Measurements from ENCODE around the gene EFCAB6.

DNA sequence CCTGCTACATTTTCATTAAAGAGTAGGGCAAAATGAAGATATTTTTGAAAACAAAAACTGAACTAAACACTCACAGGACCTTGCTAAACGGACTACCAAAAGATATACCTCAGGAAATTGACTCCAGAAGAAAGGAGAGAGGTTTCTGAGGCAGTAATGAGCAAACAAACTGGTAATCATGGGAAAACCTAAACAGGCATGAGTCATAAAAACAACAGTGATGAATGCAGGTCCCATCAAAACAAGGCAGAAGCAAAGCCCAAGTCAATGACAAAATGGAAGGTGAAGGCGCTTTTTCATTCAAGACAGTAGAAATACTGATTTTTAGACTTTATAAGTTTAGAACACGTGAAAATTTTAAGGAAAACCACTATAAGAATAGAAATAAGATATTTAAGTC, 104.5 kb downstream of the EFCAB6 start:
- TF ChIP-seq, protein P1, sequence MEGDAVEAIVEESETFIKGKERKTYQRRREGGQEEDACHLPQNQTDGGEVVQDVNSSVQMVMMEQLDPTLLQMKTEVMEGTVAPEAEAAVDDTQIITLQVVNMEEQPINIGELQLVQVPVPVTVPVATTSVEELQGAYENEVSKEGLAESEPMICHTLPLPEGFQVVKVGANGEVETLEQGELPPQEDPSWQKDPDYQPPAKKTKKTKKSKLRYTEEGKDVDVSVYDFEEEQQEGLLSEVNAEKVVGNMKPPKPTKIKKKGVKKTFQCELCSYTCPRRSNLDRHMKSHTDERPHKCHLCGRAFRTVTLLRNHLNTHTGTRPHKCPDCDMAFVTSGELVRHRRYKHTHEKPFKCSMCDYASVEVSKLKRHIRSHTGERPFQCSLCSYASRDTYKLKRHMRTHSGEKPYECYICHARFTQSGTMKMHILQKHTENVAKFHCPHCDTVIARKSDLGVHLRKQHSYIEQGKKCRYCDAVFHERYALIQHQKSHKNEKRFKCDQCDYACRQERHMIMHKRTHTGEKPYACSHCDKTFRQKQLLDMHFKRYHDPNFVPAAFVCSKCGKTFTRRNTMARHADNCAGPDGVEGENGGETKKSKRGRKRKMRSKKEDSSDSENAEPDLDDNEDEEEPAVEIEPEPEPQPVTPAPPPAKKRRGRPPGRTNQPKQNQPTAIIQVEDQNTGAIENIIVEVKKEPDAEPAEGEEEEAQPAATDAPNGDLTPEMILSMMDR (IDR thresholded peaks at IDR 0.05; ENCODE audit: borderline replicate concordance, extremely low read depth, low read length, poor library complexity, severe bottlenecking) = no peak
- TF ChIP-seq EZH2 (IDR thresholded peaks at IDR 0.05; ENCODE audit: borderline replicate concordance, low read depth, low read length, severe bottlenecking) = no peak
